Measurements from ENCODE around the gene TOM1L2. TPM values are rescaled to one million over a fixed set of nuclear protein-coding genes. Genes with fewer than 3 reads are reported as not detected.

Gene TOM1L2
- total RNA-seq, 3 donors from 2014 or later: 5.5 to 6.6 (median 5.5) TPM

DNA sequence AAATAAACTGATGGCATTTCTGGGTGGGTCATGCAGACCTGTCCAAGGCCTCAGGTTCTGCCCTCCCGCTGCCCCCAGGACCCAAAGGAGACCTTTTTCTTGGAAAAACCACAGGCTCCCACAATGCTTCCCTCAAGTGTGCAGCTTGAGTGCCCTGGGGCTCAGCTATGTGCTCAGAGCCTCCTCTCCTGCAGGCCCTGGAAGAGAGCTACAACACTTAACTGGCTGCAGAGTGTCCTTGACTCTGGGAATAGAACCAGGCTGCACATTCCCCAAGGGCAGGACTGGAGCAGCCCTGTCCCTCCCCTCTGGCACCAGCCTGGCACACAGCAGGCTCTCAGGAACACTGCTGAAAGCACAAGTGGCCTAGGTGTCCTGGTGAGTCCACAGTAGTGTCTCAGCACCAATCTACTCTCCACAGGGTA lies 130.6 kb downstream of the TOM1L2 start:
- Mint-ChIP-seq H3K4me1 (ENCODE audit: low read depth) (peaks cover 35% of the 10 kb centered on the region), H3K4me3 (no peak overlapping the region), H3K9me3 (no peaks in the 10 kb centered on the region), H3K36me3 (ENCODE audit: insufficient read depth) (no peaks in the 10 kb centered on the region), H3K27me3 (ENCODE audit: low read depth) (no peaks in the 10 kb centered on the region)
- ATAC-seq: no peak
- no peak for DNase-seq

- ATAC-seq (no peak), DNase-seq (no peak)
- Mint-ChIP-seq H3K4me3 (peak overlapping the region; percentile 63), H3K4me1 (ENCODE audit: low read depth) (peaks cover 34% of the 10 kb centered on the region), H3K9me3 (no peaks in the 10 kb centered on the region), H3K36me3 (ENCODE audit: insufficient read depth) (no peaks in the 10 kb centered on the region), H3K27me3 (ENCODE audit: low read depth) (no peaks in the 10 kb centered on the region)
Observed at GRCh38 chr17:17840751-17841591, 131.2 kb downstream of the TOM1L2 start.

DNA sequence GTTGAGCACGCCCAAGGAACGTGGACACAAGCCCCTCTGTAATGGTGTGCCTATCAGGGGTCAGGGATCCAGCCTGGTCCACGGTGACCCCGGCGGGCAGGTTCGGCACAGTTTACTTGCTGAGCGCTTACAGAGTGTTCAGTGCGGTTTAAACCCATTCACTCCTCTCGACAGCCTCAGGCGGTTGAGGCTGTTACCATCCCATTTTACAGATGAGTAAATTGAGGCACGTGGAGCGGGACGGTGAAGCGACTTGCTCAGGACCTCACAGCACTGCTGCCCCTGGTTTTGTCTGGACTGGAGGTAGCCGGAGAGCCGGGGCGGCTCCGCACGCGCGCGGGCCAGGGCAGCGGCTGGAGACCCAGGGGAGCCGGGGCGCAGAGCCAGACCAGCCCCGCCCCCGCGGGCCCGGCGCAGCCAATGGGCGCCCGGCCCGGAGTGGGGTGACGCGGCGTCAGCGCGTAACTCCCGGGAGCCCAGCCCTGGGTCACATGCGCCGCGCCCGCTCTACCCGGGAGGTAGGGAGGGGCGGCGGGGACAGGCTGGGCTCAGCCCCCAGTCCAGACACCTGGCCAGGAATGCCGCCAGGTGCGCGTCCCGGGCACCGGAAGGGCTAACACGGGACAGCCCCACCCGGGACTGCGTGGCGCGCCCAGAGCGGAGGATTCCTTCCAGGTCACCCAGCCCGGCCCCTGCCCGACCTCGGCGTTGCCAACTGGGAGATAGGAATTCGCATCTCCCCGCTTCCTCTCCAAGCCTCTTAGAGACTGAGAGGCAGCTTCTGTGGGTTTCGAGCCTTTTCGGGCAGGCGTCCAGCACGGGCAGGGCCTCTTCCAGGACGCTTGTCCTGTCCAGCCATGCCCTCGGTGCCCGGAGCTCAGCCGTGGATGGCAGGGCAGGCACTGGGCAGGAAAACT lies 132.2 kb downstream of the TOM1L2 start:
- ATAC-seq: peak; percentile 67 to 69
- Mint-ChIP-seq H3K4me3 (peak overlapping the region; percentile 69), H3K9me3 (no peaks in the 10 kb centered on the region), H3K36me3 (ENCODE audit: insufficient read depth) (no peaks in the 10 kb centered on the region), H3K27me3 (ENCODE audit: low read depth) (no peaks in the 10 kb centered on the region), H3K4me1 (ENCODE audit: low read depth) (peaks cover 44% of the 10 kb centered on the region)
- DNase-seq: peak; percentile 72

GRCh38 chr17:17837966-17838962 lies 133.9 kb downstream of the TOM1L2 start:
- H3K36me3 Mint-ChIP-seq (ENCODE audit: insufficient read depth): no peaks in the 10 kb centered on the region
- peaks cover 61% of the 10 kb centered on the region for H3K4me1 Mint-ChIP-seq (ENCODE audit: low read depth)
- H3K4me3 Mint-ChIP-seq: peak overlapping the region; percentile 69
- no peak for ATAC-seq
- H3K9me3 Mint-ChIP-seq: no peaks in the 10 kb centered on the region
- H3K27me3 Mint-ChIP-seq (ENCODE audit: low read depth): no peaks in the 10 kb centered on the region
- DNase-seq: no peak

DNA sequence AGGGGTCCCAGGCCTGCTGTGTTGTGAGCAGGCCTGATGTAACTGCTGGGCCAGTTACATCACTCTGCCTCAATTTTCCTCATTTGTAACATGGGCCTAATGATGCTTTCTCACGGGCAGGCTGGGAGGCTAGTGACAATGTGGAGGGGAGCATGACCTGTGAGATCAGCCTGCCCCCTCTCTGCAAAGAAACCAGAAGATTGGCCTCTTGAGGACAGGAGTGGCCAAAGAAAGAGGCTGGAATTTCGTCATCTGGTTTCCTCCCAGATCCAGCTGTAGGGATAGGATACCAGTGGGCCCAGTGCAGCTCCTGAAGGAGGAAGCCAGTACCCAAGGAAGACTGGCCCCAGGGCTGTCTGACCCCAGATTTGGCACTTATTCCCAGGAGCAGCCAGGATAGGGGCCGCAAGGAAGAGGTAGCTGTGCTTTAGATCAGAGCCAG lies 134.8 kb downstream of the TOM1L2 start:
- no peaks in the 10 kb centered on the region for H3K9me3 Mint-ChIP-seq
- H3K36me3 Mint-ChIP-seq (ENCODE audit: insufficient read depth): no peaks in the 10 kb centered on the region
- peaks cover 62% of the 10 kb centered on the region for H3K4me1 Mint-ChIP-seq (ENCODE audit: low read depth)
- no peak for ATAC-seq
- no peaks in the 10 kb centered on the region for H3K27me3 Mint-ChIP-seq (ENCODE audit: low read depth)
- no peak for DNase-seq
- peak overlapping the region; percentile 87 for H3K4me3 Mint-ChIP-seq

DNA sequence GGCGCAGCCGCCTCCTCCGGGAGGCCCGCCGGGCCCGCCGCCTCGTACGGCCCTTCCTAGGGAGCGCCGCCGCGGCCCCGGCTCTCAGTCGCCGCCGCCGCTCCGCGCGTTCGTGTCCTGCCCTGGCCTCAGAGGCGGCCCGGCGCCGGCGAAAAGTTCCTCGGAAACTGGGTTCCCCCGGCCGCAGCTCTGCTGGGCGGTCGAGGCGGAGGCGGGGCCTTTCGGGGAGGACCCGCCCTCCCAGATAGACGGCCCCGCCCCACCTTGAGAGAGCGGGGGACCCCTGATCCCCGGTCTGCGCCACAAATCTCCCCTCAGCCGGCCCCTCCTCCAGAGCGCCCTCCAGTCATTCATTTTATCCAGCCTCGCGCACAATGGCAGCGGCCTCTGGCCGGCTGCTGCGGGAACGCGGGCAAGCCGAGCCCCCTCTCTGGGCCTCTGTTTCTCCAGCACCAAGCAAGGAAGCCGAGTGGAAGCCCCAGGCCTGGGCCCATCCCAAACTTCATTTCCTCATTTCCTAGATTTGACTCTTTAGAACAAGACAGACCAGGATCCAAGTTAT lies 135.3 kb downstream of the TOM1L2 start, which contains the start of gene SREBF1:
TSS of gene SREBF1 (minus strand) at position 169 of the 562 bp plus-strand sequence. CDS start 169 bp downstream, outside the sequence.
- Mint-ChIP-seq H3K36me3 (ENCODE audit: insufficient read depth) (peaks cover 3% of the 10 kb centered on the region), H3K9me3 (no peaks in the 10 kb centered on the region), H3K4me1 (ENCODE audit: low read depth) (peaks cover 67% of the 10 kb centered on the region), H3K27me3 (ENCODE audit: low read depth) (no peaks in the 10 kb centered on the region), H3K4me3 (peak within 1 kb of the TSS; percentile 87)
- DNase-seq (peak; percentile 57), ATAC-seq (peak; percentile 32 to 42)

- H3K27me3 Mint-ChIP-seq (ENCODE audit: low read depth): no peaks in the 10 kb centered on the region
- peak overlapping the region; percentile 87 for H3K4me3 Mint-ChIP-seq
- DNase-seq: peak; percentile 98
- H3K4me1 Mint-ChIP-seq (ENCODE audit: low read depth): peaks cover 70% of the 10 kb centered on the region
- no peaks in the 10 kb centered on the region for H3K9me3 Mint-ChIP-seq
- ATAC-seq: peak; percentile 80
- H3K36me3 Mint-ChIP-seq (ENCODE audit: insufficient read depth): peaks cover 3% of the 10 kb centered on the region
Observed at GRCh38 chr17:17836250-17836817, 135.9 kb downstream of the TOM1L2 start.

GRCh38 chr17:17835415-17836249 lies 136.6 kb downstream of the TOM1L2 start:
- Mint-ChIP-seq H3K4me1 (ENCODE audit: low read depth) (peaks cover 68% of the 10 kb centered on the region), H3K36me3 (ENCODE audit: insufficient read depth) (peaks cover 3% of the 10 kb centered on the region), H3K9me3 (no peaks in the 10 kb centered on the region), H3K27me3 (ENCODE audit: low read depth) (no peaks in the 10 kb centered on the region), H3K4me3 (peak overlapping the region; percentile 87)
- ATAC-seq: no peak
- no peak for DNase-seq

- no peak for ATAC-seq
- DNase-seq: no peak
- H3K9me3 Mint-ChIP-seq: no peaks in the 10 kb centered on the region
- H3K36me3 Mint-ChIP-seq (ENCODE audit: insufficient read depth): peaks cover 3% of the 10 kb centered on the region
- H3K4me3 Mint-ChIP-seq: peak overlapping the region; percentile 37
- no peaks in the 10 kb centered on the region for H3K27me3 Mint-ChIP-seq (ENCODE audit: low read depth)
- H3K4me1 Mint-ChIP-seq (ENCODE audit: low read depth): peaks cover 68% of the 10 kb centered on the region
Observed at GRCh38 chr17:17834974-17835373, 137.2 kb downstream of the TOM1L2 start.

DNA sequence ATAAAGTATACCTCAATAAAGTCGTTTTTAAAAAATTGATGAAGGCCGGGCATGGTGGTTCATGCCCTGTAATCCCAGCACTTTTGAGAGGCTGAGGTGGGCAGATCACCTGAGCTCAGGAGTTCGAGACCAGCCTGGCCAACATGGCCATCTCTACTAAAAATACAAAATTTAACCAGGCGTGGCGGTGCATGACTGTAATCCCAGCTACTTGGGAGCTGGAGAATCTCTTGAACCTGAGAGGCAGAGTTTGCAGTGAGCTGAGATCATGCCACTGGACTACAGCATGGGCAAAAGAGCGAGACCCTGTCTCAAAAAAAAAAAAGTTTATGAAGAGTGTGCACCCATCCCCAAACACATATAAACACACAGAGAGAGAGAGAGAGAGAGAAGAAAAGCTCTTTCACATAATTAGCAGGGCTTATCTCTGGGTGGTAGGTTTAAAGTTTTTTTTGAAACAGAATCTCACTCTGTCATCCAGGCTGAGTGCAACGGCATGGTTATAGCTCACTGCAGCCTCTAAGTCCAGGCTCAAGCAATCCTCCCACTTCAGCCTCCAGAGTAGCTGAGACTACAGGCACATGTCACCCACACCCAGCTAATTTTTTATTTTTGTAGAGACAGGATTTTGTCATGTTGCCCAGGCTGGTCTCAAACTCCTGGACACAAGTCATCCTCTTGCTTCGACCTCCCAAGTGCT lies 138.4 kb downstream of the TOM1L2 start:
- Mint-ChIP-seq H3K27me3 (ENCODE audit: low read depth) (no peaks in the 10 kb centered on the region), H3K9me3 (no peaks in the 10 kb centered on the region), H3K4me1 (ENCODE audit: low read depth) (peaks cover 64% of the 10 kb centered on the region), H3K4me3 (peak overlapping the region; percentile 55), H3K36me3 (ENCODE audit: insufficient read depth) (peaks cover 3% of the 10 kb centered on the region)
- no peak for DNase-seq
- ATAC-seq: no peak

- H3K36me3 Mint-ChIP-seq (ENCODE audit: insufficient read depth): peaks cover 3% of the 10 kb centered on the region
- DNase-seq (no peak), ATAC-seq (no peak)
- no peaks in the 10 kb centered on the region for H3K27me3 Mint-ChIP-seq (ENCODE audit: low read depth)
- peaks cover 53% of the 10 kb centered on the region for H3K4me1 Mint-ChIP-seq (ENCODE audit: low read depth)
- no peak overlapping the region for H3K4me3 Mint-ChIP-seq
- no peaks in the 10 kb centered on the region for H3K9me3 Mint-ChIP-seq
Observed at GRCh38 chr17:17832032-17832363, 140.2 kb downstream of the TOM1L2 start.

Data from activated T-cell treated with anti-CD3 and anti-CD28 coated beads, Interleukin-2, amount 50 U/mL, for 4 hours (primary cell).